HG02798 (cell line): ENCODE measurements around the gene SOD3.

Experiments
- ATAC-seq: cut with Tn5 transposase; IDR thresholded peaks from one replicate; pipeline ENCODE4 v1.9.1; 2021; ENCODE audit warnings: mild to moderate bottlenecking; ENCODE audit not compliant: unreplicated experiment, poor library complexity

The SOD3 gene

DNA sequence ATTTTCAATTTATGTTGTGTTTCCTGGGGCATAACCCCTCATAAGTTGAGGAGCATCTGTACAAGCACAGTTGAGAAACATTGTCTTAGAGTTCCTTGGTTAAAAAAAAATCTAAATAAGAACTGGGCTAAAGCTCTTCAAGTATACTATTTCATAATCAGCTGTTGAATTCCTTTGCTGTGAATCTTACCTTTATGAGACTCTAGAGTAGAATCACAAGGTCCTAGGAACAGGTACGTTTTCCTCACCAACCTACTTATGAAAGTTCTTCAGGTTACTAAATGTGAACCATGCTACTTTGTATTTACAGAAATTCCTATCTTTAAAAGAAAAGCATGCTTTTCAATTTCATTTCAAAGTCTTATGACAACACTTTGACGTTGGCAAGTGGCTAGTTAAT lies 20.9 kb upstream of the SOD3 start:
- no peak for ATAC-seq

DNA sequence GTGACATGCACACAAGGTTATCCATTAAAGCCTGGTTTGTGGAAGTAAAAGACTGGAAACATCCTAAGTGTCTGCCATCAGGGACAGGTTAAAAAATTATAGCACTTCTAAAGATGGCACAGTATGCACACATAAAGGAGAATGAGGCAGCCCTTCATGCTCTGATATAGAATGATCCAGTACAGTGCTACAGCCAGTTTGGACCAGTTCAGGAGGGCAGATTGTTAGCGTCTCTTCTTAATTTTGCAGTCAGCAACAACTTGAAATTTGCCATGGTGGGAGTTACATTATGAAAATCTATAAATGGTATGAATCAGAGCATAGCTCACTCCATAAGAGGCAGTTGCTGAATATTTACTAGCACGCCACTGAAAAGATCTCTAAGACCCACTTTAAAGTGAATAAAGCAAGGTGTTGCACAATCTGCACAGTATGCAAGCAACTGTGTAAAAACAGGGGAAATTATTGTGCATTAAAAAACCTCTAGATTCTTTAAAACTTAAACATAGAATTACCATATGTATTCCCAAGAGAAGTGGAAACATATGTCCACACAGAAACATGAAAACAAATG lies 20.3 kb upstream of the SOD3 start:
- no peak for ATAC-seq

DNA sequence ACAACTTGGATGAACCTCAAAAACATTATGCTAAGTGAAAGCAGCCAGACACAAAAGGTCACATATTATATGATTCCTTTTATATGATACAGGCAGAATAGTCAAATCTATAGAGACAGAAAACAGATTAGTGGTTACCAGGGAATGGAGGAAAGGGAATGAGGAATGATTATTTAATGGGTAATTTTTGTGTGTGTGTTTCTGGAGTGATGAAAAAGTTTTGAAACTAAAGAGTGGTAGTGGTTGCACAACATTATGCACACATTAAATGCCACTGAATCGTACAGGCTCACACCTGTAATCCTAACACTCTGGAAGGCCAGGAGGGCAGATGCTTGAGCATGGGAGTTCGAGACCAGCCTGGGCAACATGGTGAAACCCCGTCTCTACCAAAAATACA lies 19.6 kb upstream of the SOD3 start:
- ATAC-seq, result no peak

DNA sequence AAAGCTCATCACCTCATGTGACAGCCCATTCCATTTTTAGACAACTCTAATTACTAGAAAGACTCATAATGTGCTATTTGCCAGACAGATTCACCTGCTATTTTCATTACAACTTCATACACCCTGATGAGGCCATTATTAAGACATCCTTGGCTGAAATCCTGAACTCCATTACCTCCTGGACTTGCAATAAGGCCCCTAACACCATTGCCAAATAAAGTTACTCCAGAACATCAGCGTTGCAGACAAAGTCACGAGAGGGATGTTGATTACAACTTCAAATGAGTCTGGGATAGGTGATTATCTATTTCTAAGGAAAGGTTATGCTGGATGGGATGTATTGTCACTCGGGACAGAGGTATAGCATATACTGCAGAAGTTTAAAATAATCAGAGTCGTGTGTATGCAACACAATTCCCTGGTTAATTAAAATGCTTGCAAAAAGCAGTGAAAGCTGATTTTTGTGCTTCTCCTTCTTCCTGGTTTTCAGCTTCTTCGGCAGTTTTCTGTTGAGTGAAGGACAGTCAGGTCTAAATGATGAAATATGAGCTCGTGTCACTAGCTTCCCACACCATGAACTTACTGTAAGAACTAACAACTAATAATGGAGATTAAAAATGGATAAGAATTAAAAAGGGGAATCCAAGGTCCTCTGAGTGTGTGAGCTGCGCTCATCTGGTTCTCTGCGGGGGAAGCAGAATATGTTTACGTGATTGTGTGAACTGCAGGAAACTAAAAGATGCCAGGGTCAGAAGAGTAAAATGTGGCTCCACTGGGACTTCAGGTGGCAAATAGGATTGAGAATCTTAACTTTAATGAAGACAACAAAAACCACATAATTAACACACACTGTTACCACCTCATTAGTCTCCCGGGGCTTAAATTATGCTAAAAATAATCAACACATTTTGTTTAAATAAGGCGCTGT lies 17.6 kb upstream of the SOD3 start:
- ATAC-seq, result no peak

DNA sequence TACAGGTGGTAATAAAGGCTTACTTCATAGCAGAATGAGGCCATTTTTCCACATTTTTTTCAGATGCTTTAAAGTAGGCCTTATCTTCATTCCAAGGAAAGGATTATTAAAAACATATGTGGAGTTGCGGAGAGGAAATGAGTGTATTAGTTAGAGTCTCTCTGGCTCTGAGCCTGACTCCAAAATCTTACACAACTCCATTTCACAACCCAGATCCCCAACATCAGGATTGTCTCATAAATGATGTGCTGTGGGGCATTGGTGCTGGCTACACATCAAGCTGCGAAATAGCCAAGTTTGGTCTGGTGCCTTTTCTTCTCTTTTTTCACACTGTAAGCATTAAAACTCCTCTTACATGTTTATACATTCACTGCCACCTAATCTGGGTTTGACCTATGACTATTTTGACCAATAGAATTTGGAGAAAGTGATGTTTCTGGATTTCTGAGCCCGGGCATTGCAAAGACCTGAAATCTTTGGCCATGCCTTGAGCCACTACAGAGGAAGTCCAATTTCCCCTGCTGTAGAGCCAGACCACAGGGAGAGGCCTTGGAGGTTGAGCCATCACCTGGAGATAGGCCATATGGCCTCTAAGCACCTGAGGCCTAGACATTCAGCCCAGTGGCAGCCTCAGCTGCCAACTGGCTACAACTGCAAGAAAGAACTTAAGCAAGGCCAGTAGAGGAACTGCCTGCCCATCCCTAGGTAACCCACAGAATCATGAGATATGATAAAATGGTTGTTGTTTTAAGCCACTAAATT lies 16.7 kb upstream of the SOD3 start:
- ATAC-seq, result no peak

DNA sequence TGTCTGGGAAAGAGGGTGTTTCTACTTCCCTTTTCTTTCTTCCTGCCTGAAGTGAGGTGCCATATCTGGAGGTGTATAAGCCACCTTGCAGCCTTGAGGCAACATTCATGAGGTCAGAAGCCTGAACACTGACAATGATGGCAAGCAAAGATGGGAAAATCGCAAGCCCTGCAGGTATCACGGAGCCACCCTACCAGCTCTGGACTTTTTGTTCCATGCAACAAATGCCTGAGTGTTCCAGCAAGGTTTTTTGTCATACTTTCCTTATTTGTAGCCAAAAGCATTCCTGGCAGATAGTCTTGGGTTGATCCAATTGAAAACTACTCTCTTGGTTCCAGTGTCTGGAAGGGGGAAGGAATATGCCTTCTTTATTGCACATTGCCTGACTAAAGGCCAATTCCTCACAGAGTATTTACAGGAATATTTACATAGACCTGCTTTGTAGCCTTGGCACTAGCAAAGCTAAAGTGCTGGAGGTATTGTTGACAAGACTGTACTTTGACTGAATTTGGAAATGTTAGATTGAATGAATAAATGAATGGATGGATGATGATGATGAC lies 14.4 kb upstream of the SOD3 start:
- no peak for ATAC-seq

DNA sequence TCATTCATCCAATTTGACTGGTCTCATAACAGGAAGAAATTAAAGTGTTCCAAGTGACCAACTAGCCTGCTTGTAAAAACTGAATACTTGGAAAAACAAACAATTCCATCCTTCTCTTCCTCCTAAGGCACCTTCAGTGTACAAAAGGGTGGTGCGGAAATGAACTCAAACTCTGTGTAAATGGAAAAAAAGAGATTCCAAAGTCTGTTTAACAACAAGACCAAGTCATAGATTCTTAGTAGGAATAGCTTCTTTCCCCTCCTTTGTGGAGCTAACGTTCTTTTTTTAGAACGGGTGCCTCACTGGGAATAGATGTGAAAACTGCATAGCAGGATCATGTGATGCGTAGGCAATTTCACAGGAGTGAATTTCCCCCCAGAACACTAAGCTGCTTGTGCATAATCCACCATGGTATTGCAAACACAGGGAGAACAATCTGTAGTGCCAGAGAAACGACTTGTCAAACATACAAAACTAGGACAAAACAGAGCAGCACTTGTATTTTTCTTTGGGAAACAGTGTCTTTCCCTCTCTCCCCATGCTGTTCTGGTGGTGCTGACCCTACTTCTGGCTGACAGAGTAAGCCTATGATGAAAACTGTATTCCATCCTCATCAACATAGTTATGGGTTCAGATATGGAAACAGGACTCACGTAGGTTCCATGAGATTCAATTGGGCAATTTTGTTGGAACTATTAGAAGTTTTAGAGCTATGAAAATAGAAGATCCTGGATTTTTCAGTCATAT lies 13.2 kb upstream of the SOD3 start:
- no peak for ATAC-seq

DNA sequence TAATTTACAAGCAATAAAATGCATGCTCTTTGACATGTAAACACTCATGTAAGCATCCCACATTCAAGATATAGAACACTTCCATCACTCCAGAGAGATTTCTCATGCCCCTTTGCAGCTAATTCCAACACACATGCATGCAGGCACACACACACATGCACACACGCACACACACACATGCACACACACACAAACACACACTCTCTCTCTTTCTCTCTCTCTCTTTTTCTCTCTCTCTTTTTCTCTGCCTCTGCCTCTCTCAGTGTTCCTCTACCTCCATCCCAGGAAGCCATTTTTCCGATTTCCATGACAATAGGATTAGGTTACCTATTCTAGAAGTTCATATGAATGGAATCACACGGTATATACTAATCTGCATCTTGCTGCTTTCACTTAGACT lies 11.9 kb upstream of the SOD3 start:
- ATAC-seq, result no peak

DNA sequence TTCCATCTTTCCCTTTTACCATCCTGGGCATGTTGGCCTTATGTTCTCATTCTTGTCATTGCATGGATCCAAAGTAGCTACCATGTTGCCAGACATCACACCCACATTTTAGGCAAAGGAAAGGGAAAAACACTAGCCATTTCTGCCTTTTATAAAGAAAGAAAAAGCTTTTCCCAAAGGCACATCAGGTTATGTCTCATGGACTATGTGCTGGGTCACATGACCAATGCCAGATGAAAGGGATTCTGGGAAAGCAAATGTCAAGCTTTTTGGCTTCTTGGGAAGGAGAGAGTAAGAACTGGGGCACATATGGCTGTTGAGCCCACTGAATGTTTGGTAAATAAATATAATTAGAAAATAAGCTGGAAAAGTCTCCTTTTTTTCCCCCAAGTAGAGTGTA lies 4.3 kb upstream of the SOD3 start:
- no peak for ATAC-seq

DNA sequence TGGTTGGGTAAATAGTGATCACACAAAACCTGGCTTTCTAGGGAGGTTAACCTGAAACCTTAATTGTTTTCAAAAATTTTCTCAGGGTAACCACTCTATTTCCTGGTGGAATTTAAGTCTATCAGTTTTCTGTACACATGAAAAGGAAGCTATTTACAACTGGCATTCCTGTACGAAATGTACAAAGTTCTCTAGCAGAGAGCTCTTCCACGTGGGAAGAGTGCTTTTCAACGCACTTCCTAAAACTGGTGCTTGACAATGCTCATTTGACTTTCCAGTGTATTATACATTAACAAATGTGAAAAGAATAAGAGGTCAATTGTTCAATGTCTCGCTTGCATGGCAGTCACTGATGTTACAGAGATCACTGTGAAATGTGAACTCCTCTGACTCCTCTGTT lies 2.8 kb upstream of the SOD3 start:
- ATAC-seq, result no peak

DNA sequence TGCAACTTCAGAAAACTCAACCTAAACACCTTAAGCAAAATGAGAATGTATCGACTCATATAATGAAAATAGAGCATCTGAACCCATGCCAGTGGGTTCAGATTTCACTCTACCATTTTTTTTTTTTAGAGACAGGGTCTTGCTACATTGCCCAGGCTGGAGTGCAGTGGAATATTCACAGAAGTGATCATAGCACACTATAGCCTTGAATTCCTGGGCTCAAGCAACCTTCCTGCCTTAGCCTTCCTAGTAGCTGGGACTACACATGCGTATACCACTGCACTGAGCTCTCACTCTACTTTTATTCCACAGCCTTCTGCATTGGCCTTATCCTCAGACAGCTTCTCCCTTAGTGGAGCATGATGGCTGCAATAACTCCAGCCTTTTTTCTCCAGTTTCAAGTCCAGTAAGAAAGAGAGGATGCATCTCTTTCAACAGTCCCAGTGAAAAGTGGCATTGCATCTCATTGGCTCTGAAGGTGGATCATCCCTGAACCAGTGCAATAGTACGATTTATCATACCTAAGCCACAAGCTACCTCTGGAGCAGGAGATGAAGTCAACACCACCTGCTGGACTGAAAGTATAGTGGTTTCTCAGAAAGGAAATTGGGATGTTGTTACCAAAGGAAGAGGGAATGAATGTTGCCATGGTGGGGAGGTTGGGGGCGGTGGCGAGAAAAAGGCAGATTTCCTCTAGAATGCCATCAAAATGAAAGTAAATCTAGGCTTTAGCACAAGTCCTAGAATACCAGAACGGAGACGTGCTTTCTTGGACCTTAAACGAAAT lies 2.0 kb upstream of the SOD3 start:
- ATAC-seq, result no peak

DNA sequence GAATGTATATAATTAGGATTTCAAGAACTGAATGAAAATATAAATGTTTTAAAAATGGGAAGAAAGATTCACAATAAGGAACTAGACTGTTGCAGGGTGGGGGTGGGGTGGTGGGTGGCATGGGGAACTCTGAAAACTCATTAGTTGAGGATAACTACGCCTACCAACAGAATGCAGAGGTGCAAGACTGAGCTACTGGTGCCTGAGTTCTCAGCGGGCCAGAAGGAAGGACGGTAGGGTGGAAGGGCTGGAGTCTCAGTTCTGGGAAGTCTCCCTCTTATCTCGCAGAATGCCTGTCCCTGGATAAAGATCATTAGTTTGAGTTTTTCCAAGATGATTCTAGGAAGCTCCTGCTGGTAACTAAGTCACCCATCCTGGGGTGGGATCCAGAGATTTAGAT lies 1.3 kb upstream of the SOD3 start:
- ATAC-seq, result no peak

DNA sequence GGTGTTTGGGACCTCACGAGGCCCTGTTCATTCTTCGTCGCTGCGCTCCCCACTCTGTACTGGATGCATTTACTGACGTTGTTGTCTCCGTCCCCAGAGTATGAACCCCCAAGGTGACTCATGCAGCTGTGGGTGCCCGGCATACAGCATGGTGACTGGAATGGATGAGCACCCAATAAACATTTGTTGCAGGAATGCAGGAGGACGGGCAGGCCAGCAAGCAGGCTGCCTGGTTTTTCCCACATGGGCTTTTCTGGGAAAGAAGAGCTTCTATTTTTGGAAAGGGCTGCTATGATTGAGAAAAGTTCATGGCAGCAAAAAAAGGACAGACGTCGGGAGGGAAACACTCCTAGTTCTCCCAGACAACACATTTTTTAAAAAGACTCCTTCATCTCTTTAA lies 893 bp upstream of the SOD3 start:
- ATAC-seq, result no peak

DNA sequence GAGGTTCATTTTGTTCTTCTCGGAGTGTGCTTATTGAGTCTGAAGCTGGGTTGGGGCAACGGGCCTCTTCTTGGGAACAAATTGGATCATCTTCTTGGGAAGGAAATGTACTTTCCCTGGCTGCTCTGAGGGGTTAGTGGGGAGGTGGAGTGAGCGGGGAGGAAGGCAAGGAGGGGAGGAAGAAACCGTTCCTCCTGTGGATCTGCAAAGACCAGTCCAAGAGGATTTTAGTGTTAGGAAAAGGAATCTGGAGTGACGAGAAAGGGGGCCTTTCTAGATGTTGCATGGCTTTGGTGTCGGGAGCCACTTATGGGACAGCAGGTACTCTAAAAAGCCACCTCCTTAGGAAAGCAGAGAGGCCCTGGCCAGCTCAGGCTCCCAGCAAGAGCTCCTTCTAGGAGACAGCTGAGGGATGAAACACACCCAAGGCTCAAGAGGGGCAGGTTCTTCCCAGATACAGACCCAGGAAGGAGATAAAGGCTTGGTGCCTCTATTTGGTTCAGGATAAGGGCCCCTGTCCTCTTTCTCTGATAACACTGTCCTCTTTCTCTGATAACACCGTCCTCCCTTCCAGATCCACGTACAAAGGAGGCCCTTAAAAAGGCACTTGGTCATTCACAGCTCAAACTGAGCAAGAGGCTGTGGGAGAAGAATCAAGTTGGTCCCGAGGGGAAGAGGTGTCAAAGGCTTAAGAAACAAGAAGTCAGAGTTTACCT lies 451 bp downstream of the SOD3 start:
- ATAC-seq, result no peak

DNA sequence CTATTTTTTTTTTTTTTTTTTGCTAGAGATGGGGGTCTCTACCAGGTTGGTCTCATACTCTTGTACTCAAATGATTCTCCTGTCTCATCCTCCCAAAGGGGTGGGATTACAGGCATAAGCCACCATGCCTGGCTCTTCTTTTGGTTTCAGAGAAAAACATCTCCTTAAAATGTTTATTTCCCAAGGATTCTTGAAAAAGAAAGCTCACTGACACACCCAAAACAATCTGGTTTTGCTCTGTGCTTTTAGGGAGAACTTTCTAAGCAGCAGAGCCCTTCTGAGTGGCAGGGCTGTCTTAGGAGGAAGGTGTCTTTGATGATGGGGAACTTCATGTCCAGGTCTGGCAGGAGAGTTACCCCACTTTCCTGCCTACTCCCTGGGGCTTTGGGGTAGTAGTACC lies 1.2 kb downstream of the SOD3 start:
- ATAC-seq, result no peak

DNA sequence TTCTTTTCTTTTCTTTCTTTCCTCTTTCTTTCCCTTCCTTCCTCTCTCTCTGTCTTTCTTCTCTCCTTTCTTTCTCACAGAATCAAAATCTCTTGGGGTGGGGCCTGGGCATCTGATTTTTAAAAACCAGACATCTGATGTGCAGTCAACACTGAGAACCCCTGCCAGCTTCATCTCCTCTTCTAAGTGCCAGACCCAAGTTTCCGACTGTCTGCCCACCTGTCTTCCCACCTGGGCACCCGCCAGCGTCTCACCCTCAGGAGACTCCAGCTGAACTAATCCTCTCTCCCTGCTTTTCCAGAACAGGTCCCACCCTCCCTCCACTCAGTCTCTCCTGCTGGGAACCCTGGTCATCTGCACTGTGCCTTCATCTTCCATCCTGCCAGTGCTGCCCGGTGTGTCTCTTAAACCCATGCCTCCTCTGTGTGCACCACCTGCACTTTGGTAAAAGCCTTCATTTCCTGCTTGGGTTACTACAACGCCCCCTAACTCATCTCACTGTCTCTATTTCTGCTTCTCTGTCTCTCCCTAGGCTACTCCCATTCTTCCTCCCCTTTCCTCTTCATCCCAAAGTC lies 2.8 kb downstream of the SOD3 start:
- ATAC-seq, result no peak

DNA sequence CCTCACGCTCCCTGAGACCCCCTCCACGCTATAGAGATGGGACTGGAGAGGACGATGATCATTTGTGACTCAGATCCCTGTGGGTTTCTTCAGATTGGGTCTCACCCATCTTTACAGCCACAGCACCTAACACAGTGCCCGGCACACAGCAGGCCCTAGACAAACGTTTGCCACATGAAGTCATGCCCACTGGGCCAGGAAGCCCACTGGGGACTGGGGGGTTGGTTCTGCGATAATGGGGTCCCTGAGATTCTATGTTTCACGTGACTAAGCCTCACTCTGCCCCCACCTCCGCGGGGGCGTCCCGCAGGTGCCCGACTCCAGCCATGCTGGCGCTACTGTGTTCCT lies 3.8 kb downstream of the SOD3 start:
- ATAC-seq, result no peak

DNA sequence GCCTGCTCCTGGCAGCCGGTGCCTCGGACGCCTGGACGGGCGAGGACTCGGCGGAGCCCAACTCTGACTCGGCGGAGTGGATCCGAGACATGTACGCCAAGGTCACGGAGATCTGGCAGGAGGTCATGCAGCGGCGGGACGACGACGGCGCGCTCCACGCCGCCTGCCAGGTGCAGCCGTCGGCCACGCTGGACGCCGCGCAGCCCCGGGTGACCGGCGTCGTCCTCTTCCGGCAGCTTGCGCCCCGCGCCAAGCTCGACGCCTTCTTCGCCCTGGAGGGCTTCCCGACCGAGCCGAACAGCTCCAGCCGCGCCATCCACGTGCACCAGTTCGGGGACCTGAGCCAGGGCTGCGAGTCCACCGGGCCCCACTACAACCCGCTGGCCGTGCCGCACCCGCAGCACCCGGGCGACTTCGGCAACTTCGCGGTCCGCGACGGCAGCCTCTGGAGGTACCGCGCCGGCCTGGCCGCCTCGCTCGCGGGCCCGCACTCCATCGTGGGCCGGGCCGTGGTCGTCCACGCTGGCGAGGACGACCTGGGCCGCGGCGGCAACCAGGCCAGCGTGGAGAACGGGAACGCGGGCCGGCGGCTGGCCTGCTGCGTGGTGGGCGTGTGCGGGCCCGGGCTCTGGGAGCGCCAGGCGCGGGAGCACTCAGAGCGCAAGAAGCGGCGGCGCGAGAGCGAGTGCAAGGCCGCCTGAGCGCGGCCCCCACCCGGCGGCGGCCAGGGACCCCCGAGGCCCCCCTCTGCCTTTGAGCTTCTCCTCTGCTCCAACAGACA lies 4.4 kb downstream of the SOD3 start:
- no peak for ATAC-seq
